Measurements from ENCODE around the gene IMPG2. TPM values are rescaled to one million over a fixed set of nuclear protein-coding genes. Genes with fewer than 3 reads are reported as not detected.

IMPG2 gene
- total RNA-seq, 2 donors from 2014 or later = 0.18 to 0.26 TPM

DNA sequence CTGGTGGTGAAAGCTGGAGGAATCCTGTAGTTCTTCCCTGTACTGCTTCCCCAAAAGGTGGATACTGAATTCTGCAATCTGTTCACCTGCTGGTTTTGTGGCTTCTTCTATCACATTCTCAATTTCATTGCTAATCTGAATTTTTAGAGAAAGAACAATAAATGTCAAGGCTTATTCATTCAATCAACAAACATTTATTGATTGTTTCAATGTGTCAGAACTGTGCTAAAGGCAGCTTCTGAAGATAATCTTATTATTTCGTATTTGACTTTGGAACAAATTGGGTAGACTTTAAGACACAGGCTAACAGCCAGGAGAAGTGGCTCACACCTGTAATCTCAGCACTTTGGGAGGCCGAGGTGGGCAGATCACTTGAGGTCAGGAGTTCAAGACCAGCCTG is 46.8 kb downstream of the IMPG2 start:
- H3K36me3 Mint-ChIP-seq (ENCODE audit: low read depth) = peaks cover 5% of the 10 kb centered on the region
- Histone ChIP-seq H3K9me3 (ENCODE audit: control insufficient read depth, low read length) (no peaks in the 10 kb centered on the region), H3K4me3 (ENCODE audit: low read length) (no peak overlapping the region), H3K9ac (ENCODE audit: extremely low read depth, low read length, poor library complexity, severe bottlenecking) (no peak overlapping the region), H3K27me3 (ENCODE audit: control insufficient read depth, insufficient read depth, low read length, poor library complexity, severe bottlenecking) (peaks cover 9% of the 10 kb centered on the region), H3K4me1 (ENCODE audit: control insufficient read depth, insufficient read depth, low read length) (no peaks in the 10 kb centered on the region), H3K27ac (ENCODE audit: low read depth, low read length) (no peak overlapping the region), H3K36me3 (ENCODE audit: control insufficient read depth, insufficient read depth, low read length) (no peaks in the 10 kb centered on the region)
- peaks cover 3% of the 10 kb centered on the region for H3K9me3 Mint-ChIP-seq
- 87 to 90% methylated on average over 1 to 2 of the region's 2 CpGs for WGBS, 2 experiments (ENCODE audit: insufficient coverage in 1 of 2, insufficient read length in 1 of 2)
- TF ChIP-seq, protein P1, sequence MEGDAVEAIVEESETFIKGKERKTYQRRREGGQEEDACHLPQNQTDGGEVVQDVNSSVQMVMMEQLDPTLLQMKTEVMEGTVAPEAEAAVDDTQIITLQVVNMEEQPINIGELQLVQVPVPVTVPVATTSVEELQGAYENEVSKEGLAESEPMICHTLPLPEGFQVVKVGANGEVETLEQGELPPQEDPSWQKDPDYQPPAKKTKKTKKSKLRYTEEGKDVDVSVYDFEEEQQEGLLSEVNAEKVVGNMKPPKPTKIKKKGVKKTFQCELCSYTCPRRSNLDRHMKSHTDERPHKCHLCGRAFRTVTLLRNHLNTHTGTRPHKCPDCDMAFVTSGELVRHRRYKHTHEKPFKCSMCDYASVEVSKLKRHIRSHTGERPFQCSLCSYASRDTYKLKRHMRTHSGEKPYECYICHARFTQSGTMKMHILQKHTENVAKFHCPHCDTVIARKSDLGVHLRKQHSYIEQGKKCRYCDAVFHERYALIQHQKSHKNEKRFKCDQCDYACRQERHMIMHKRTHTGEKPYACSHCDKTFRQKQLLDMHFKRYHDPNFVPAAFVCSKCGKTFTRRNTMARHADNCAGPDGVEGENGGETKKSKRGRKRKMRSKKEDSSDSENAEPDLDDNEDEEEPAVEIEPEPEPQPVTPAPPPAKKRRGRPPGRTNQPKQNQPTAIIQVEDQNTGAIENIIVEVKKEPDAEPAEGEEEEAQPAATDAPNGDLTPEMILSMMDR (conservative IDR thresholded peaks at IDR 0.05) = no peak
- H3K4me3 Mint-ChIP-seq = no peak overlapping the region
- no peaks in the 10 kb centered on the region for H3K4me1 Mint-ChIP-seq
- no peak overlapping the region for H3K27ac Mint-ChIP-seq
- H3K27me3 Mint-ChIP-seq (ENCODE audit: insufficient read depth) = peaks cover 49% of the 10 kb centered on the region
- no peak for DNase-seq

DNA sequence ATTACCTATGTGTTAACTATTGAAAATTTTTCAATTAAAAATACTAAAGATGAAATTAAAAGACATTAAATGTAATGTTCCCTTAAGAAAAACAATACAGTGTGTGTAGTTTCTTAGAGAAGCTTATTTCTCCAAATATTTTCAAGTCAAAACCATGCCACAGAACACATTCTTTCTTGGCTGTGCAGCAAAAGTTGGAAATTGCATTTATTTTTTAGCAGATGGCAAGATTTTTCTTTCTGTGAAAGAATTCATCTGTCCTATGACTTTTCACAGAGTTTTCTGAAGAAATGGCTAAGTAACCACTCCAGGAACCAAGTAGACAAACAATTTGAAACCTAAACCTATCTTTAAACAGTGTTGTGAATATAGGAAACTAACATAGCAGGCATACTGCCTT is 47.2 kb downstream of the IMPG2 start:
- H3K4me1 Mint-ChIP-seq = no peaks in the 10 kb centered on the region
- peaks cover 3% of the 10 kb centered on the region for H3K9me3 Mint-ChIP-seq
- no peak overlapping the region for H3K27ac Mint-ChIP-seq
- DNase-seq = no peak
- peaks cover 9% of the 10 kb centered on the region for H3K27me3 ChIP-seq (ENCODE audit: control insufficient read depth, insufficient read depth, low read length, poor library complexity, severe bottlenecking)
- H3K36me3 ChIP-seq (ENCODE audit: control insufficient read depth, insufficient read depth, low read length) = no peaks in the 10 kb centered on the region
- no peaks in the 10 kb centered on the region for H3K9me3 ChIP-seq (ENCODE audit: control insufficient read depth, low read length)
- H3K27ac ChIP-seq (ENCODE audit: low read depth, low read length) = no peak overlapping the region
- H3K4me1 ChIP-seq (ENCODE audit: control insufficient read depth, insufficient read depth, low read length) = no peaks in the 10 kb centered on the region
- no peak overlapping the region for H3K4me3 Mint-ChIP-seq
- H3K27me3 Mint-ChIP-seq (ENCODE audit: insufficient read depth) = peaks cover 49% of the 10 kb centered on the region
- no peak overlapping the region for H3K9ac ChIP-seq (ENCODE audit: extremely low read depth, low read length, poor library complexity, severe bottlenecking)
- H3K4me3 ChIP-seq (ENCODE audit: low read length) = no peak overlapping the region
- peaks cover 5% of the 10 kb centered on the region for H3K36me3 Mint-ChIP-seq (ENCODE audit: low read depth)
- TF ChIP-seq, protein P1 (conservative IDR thresholded peaks at IDR 0.05) = no peak

DNA sequence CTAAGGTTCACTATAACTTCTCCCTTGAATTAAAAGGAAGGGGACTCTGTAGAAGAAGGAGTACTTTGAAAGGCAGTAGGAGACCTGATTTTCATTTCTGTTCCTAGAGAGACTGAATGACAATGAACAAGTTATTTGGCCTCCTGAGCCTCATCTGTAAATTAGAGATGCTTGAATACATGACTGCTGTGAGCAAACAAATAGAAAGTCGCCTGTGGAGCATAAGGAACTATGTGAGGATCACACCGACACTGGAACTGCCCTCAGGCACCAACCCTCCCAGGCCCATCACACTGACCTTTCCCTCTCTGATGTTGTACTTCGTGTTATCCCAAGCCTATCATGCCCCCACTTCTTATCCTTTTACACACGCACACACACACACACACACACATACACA is 48.6 kb downstream of the IMPG2 start:
- H3K4me3 ChIP-seq (ENCODE audit: low read length) = no peak overlapping the region
- DNase-seq = peak; percentile 37
- H3K9me3 Mint-ChIP-seq = peaks cover 3% of the 10 kb centered on the region
- H3K27me3 ChIP-seq (ENCODE audit: control insufficient read depth, insufficient read depth, low read length, poor library complexity, severe bottlenecking) = peaks cover 9% of the 10 kb centered on the region
- TF ChIP-seq, protein P1 (conservative IDR thresholded peaks at IDR 0.05) = no peak
- no peak overlapping the region for H3K4me3 Mint-ChIP-seq
- no peaks in the 10 kb centered on the region for H3K36me3 ChIP-seq (ENCODE audit: control insufficient read depth, insufficient read depth, low read length)
- no peak overlapping the region for H3K9ac ChIP-seq (ENCODE audit: extremely low read depth, low read length, poor library complexity, severe bottlenecking)
- no peaks in the 10 kb centered on the region for H3K4me1 ChIP-seq (ENCODE audit: control insufficient read depth, insufficient read depth, low read length)
- H3K4me1 Mint-ChIP-seq = peaks cover 2% of the 10 kb centered on the region
- H3K27me3 Mint-ChIP-seq (ENCODE audit: insufficient read depth) = peaks cover 49% of the 10 kb centered on the region
- WGBS, 2 experiments (ENCODE audit: insufficient coverage in 1 of 2, insufficient read length in 1 of 2) = 14 to 43% methylated on average over 2 to 4 of the region's 4 CpGs
- H3K9me3 ChIP-seq (ENCODE audit: control insufficient read depth, low read length) = no peaks in the 10 kb centered on the region
- H3K27ac Mint-ChIP-seq = no peak overlapping the region
- no peak overlapping the region for H3K27ac ChIP-seq (ENCODE audit: low read depth, low read length)
- H3K36me3 Mint-ChIP-seq (ENCODE audit: low read depth) = peaks cover 5% of the 10 kb centered on the region

All from endodermal cell (in vitro differentiated cells).